Fibroblast of gingiva (primary cell): ENCODE results near the gene RLN1.
A peak's percentile ranks its signal among the peaks of the same experiment; 100 is the strongest.
"Not testable (repeated sequence)": the region's sequence is repeated elsewhere in the genome, so short reads cannot be mapped to it uniquely, and the experiment has no call there.

Source experiments
- DNase-seq: peaks from one replicate; pipeline ENCODE4 v3.0.0-alpha.2; 2011; ENCODE audit warnings: low read depth

Gene RLN1, protein sequence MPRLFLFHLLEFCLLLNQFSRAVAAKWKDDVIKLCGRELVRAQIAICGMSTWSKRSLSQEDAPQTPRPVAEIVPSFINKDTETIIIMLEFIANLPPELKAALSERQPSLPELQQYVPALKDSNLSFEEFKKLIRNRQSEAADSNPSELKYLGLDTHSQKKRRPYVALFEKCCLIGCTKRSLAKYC

DNA sequence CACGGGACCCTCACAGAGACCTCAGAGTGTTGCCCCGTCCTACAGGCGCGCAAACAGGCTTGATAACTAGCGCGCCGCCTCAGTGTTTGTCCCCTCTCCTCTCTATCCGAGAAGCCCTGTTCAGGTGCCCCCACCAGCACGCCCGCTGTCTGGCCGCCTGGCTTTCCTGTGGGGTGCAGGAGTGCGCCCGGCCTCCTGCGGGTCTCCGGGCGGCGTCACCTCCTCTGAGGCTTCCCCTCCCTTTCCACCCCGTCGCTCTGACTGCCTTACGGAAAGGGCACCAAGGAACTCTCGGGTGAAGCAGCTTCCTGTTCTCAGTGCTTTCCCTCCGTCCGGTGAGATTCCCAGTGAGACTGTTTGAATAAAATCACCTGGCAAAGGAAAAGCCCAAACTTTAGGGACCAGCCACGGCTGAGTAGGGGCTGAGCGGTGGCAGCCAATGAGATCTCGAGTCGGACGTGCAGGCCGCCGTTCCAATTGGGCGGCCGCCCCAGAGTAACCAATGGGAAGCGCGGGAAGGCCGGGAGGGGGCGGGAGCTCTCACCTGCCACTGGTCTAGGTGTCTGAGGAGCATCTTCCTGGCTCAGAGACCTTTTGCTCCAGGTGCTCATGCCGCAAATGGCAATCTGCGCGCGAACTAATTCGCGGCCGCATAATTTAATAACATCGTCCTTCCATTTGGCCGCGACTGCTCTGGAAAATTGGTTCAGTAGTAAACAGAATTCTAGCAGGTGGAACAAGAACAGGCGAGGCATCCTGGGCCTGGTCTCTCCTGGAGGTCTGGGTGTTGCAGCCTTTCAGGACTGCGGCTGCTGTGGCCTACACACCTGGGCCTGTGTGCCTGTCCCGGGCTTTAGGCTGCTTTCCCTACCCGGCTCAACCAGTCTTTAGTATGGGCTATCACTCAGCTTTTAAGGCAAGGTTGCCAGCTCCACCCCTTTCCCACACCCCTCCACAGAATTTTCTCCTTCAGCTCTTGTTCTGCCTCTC lies at the start of gene RLN1:
RLN1 (minus strand) TSS at position 885 of the 990 bp plus-strand sequence; CDS start at position 755, 130 bp downstream.
- not testable (repeated sequence) for DNase-seq

DNA sequence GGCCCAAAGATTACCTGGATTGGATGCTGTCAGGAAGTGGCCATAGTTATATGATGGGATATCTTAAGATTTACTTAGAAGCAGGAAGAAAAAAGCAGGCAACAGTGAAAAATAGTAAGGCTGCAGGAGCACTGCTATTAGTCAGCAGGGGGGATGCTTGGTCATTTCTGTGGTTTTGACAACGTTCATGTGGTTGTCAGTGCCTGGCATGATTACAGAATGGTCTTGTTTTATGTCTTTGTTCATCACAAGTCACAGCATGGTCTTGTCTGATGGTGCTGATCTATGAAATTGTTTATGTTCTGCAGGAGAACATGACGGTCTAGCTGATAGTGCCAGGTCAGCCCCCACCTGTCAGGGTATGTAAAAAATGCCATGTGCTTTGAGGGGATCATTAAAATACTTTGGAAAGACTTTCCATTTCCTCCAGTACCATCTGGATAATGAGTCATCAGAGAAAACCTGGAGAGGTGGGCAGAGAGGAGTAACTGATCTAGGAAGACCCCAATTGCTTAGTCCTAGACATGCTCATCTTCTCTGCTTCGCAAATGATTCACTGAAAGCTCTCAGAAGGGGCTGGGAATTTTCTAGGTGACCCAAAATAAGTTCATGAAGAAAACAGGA lies 49.5 kb upstream of the RLN1 start:
- peak; percentile 60 for DNase-seq

DNA sequence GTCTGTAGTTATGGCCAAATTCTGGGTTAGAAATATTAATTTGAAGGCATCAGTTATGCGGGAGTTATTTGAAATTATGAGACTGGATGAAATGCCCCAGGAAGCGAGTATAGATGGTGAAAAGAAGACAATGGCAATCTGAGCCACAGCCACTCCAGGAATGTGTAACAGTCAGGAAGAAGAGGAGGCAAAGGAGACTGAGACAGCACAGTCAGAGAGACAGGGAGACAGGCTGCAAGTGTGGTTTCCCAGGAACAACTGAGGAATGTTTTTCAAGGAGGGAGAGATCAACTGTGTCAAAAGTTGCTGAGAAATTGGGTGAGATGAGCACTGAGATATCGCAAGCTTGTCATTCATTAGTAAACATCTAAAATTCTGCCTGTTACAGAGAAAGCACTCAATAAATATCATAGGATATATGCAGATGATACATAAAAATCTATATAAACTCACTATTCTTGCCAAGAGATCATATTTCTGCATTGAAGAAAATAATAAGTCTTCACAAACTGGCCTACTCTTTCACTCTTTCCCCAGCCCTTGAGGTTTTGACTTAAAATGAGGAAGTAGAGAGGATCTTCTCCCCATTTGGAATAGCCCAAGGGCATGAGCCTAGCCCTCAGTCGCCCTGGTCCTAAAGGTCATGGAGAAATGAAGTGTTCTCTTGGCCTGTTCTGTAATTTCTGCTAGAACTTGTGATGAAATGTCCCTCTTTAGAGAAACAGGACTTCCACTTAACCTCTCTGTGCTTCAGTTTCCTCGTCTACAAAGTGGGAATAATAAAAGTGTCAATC lies 48.5 kb upstream of the RLN1 start:
- DNase-seq, result no peak

DNA sequence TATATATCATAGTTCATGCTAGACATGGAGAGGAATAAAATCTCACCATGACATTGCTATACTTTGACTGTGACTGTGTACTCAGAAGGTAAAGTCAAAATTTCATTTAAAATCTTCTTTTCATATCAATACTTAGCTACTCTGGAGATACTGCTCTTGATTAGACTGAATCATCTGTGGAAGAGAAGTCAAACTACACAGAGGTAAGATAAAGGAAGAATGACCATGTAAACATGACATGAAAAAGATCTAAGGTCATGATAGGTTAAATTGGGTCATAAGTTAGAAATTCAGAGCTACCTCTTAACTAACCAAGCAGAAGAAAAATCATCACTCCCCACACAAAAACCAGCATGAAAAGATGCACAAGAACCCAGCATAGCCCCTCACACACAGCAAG lies 44.8 kb upstream of the RLN1 start:
- DNase-seq, result no peak

DNA sequence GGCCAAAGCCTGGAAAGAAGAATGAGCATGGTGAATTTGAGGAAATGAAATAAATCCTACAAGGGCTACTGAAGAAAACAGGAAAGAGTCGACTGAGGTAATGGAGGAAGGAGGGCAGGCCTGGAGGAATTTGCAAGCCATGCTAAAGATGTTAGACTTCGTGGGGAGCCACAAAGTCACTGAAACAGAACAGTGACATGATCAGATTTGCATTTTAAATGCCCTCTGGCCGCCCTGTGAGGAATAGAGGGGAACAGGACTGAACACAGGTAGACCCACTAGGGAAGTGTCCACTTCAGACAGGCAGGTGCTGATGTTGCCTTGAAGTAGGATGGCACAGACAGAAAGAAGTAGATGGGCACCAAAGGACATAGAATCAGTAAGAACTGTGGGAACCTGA lies 42.8 kb upstream of the RLN1 start:
- DNase-seq, result no peak

DNA sequence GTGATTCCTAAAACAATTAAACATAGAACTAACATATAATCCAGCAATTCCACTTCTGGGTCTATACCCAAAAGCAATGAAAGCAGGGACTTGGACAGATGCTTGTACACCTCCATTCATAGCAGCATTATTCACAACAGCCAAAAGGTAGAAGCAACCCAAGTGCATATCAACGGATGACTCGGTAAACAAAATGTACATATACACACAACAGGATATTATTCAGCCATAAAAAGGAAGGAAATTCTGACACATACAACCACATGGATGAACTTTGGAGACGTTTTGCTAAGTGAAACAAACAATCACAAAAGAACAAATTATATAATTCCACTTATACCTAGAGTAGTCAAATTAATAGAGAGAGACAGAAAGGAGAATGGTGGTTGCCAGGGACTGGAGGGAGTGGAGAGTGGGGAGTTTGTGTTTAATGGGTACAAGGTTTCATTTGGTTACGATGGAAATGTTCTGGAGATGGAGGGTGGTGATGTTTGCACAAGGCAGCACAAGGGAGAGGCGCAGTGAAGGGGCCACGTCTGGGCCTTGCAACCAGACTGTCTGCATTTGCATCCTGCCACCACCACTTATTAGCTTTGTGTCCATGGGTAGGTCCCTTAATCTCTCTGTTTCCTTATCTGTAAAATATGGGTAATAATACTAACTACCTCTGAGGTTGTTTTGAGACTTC lies 36.3 kb upstream of the RLN1 start:
- DNase-seq, result no peak

DNA sequence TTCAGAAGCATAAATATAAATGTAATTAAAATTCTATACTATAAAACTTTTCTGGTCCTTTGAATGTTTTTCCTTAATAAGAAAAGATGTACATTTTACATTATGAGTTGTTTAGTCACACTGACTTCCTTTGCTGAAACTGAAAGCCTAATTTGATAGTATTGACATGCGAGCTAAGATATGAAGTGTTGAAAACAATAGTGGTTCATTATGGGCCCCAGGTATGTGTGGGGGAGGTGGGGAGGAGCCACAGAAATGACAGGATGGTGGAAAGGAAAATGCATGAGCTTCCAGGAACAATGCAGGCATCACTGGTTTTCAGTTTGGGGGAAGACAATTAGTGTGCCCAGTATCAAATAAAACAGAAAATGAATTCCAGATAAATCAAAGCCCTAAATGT lies 35.4 kb upstream of the RLN1 start:
- DNase-seq, result no peak

DNA sequence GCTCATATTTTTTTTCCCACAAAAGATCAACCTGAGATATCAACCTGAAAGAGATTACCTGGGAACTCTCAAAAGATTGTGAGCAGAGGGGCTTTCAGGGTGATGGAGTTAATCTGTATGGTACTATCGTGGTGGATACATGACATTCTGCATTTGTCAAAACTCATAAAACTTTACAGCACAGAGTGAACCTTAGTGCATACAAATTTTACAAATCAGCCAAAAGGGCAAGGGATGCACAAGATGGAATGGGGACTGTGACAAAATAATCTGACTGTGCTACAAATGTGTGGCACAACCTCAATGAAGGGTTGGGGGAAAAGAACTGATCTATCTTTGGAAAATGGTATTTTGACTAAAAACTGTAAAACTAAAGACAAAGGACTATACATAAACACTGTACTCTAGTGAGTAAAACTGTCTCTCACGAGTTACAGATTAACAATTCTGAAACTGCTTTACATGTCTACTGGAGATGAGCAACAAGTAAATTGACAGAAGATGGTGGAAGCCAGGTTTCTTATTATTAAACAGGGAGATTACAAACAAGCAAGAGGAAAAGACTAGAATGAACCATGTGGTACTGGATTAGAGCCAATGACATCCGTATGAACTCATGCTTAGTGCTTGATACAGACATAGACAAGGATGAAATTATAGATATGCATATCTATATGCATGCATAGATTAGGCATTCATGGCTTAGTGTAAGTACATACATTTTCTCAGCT lies 24.8 kb upstream of the RLN1 start:
- no peak for DNase-seq

DNA sequence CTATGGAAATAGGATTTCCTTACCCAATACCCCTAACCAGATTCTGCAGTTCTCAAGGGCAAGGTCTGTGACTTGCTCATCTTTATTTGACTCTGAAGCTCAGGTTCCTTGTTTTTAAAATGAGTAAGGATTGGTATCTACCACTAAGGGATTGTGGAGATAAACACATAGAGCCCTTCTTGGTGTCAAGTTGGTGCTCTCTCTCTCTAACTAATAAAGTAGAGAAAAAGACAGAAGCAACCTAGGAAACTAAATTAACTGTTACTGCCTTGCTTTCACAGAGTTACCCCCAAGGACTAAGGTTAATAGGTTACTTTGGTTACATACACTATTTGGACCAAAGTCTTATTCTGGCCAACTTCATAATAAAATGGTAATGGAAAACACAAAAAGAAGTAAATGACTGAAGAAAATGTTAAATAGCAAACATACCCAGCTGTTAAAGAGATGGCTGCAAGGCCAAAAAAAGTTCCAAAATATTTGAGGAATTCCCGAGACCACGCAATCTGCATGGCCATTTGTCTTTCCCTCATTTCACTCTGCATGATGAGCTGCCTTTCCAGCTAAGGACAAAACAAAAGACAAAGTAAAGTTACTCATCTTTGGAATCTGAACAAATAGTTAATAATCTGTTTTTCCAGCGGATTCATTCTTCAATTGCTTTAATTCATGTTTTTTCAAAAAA lies 21.8 kb upstream of the RLN1 start:
- no peak for DNase-seq

DNA sequence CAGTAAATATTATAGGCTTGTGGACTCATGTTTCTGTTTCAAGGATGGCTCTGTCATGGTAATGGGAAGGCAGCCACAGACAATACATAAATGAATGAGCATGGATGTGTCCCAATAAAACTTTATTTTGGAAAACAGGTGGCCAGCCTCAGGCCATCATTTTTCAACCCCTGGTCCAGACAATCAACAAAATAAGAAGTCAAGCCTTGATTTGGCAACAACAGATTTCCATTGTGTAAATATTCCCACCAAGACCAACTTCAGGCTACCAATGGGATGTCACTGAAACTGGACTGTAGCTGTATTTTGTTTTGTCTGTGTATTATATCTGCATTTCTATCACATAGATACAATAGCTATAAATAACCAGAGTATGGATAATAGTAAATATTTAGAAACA lies 20.7 kb upstream of the RLN1 start:
- no peak for DNase-seq

DNA sequence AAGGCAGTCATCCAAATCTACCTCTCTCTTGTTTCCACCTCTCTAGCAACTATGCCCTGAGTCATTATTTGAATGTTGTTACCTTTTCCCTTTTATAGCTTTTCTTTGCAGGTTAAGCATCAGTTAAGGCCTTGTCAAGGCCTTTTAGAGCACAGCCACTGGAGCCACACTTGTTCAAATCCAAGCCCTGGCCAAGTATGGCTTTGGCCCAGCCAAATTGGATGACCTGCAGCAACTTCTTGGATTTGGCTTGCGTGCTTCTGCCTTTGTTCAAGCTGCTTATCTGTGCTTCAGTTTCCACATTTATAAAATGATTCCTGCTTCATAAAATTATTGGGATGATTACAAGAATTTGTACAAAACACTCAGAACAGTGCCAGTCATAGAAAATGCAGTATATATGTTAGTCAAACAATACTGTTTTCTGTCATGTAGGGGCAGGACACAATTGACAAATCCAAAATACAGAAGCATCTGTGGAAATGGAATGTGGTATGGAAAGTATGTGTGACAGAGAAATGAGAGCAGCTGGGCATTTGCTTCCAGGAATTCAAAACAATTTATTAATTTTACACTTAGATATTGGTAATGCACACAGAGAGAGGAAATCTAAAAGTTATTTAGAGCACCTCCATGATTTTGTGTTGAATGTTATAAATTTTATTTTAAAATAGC lies 17.9 kb upstream of the RLN1 start:
- DNase-seq, result no peak

DNA sequence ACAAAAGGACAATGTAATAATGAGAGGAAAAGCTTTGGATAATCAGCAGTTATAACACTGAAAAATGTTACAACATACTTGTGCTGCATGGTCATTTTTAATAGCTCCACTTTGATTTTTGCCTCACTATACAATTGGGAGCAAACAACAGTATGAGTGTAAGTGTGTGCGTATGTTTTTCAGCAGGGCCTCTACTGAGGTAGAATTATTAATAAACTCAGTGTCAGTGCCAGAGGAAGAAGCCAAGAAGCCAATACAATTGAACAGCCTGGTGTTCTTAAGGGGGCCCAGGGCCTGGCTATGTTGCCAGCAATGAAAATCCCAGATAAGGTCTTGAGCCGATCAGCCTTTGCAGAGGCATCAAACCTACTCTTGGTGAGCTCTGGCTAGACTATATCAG lies 16.1 kb upstream of the RLN1 start:
- DNase-seq, result no peak

DNA sequence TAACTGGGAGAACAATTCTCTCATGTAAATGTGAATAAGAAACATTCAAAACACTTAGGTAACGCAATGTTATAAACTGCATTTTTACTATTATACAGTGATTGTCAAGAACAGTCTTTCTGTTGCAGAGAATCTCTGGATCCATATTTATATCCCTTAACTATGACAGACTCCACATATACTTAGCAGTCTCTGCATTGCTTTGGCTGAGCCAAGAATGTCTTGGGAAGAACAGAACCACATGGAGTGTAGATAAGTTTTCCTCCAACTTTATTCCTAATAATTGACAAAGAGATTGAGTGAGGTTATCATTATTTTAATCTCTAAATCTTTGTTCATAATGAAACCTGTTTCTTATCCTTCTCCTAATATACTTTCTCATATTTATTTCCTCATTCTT lies 15.6 kb upstream of the RLN1 start:
- DNase-seq, result no peak

DNA sequence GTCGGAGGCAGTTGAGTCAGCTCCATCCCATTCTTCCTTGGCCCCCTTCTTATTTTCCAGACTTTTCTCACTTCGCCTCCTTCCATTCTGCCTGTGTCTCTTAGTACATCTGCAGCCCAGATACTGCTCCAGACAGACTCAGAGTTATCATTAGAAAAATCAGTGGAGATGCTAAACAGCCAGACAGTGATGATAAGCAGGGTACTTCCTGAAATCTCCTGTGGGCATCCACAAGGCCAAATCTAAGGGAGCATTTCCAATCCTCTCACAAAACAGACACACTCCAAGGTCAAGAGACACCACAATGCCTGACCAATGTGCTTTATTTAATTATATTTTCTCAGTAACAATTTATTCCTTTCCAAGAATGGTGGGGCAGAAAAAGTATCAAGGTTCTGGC lies 14.5 kb upstream of the RLN1 start:
- DNase-seq, result no peak

DNA sequence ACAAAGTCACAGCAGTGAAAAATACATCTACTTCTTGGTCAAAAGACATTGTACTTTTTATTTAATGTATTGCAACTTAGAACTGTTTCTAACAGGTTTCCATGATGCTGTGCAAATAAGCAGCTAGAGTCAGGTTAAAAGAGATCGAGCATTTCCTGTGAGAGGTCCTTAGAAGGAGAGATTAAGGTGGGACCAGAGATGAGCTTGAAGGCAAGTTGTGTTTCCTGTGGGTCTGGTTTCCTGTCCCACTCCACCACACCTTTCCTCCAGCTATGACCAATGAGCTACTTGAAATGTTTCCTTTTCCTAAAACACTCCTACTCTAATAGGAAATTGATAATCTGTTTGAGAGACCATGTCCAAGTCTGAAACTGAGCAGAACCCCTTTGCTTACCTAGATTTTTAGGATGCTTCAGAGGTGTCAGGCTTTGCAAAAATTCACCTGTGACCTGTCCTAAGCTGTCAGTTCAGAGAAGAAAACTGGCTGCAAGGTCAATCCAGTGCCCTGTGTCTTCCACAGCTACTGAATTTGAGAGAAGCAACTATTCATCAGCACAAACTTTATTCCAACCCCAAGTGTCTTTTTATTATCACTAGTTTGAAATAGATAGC lies 13.1 kb upstream of the RLN1 start:
- no peak for DNase-seq

DNA sequence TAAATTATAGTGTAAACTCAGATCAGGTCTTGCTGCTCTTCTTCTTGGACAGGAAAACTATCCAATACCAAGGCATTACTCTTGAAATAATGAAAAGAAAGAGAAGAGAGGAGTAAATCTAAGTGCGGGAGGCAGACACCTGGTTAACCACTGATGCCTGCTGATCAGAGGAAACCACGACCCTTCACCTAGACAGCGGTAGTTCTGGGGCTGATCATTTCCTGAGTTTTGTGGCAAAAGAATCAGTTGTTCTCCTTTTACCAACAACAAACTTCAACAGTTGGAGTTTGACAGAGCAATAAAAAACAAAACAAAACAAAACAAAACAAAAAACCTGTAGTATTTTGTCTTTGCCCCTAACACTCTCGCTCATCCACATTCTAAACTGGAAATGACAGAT lies 3.0 kb downstream of the RLN1 start:
- no peak for DNase-seq

DNA sequence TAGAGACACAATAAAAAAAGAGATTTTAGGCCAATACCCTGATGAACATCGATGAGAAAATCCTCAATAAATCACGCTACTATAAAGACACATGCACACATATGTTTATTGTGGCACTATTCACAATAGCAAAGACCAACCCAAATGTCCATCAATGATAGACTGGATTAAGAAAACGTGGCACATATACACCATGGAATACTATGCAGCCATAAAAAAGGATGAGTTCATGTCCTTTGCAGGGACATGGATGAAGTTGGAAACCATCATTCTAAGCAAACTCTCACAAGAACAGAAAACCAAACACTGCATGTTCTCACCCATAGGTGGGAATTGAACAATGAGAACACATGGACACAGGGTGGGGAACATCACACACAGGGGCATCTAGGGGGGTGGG lies 8.4 kb downstream of the RLN1 start:
- DNase-seq, result not testable (repeated sequence)

DNA sequence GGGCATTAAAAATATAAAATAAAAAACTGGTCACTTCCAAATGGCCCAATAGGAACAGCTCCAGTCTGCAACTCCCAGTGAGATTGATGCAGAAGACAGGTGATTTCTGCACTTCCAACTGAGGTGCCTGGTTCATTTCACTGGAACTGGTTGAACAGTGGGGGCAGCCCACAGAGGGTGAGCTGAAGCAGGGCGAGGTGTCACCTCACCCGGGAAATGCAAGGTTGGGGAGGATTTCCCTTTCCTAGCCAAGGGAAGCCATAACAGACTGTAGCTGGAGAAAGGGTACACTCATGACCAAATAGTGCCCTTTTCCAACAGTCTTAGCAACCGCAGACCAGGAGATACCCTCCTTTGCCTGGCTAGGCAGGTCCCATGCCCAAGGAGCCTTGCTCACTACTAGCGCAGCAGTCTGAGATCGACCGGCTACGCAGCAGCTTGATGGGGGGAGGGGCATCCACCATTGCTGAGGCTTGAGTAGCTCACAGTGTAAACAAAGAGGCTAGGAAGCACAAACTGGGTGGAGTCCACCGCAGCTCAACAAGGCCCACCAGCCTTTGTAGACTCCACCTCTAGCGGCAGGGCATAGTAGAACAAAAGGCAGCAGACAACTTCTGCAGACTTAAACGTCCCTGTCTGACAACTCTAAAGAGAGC lies 12.7 kb downstream of the RLN1 start:
- no peak for DNase-seq

DNA sequence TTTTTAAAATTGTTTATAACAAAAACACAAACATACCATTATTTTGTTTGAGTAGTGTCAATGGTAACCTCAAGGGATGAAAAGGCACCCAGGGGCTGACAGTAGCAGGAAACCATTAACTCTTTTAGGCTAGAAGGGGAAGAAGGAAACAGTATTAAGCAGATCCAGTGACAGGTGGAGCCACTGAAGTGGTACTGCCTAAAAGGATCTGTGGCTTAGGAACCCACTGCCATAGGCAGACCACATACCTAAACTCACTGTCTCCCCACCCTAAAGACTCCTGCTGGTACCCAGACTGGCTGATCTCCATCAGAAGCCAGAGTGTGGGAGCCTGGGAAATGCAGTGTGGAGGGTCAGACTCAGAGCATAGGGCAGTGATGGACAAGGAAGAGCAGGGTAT lies 13.5 kb downstream of the RLN1 start:
- no peak for DNase-seq
